Astrocyte (in vitro differentiated cells and primary cell): Measurements from ENCODE around the gene TIMP3. TPM values are rescaled to one million over a fixed set of nuclear protein-coding genes. Genes with fewer than 3 reads are reported as not detected.

Experiments used
- DNase-seq: peaks from one replicate; pipeline ENCODE4 v3.0.0-alpha.2; 2010; ENCODE audit warnings: low read depth
- FAIRE-seq: peaks from 2 replicates; lab custom pipeline; 2011; peaks lifted over from hg19 to GRCh38; lab: Jason Lieb, UNC
- H2AFZ ChIP-seq: 2 replicates; pipeline ENCODE4 v1.6.0; 2012; ENCODE audit warnings: low read depth, low read length, inconsistent platforms
- H3K27ac ChIP-seq: 2 replicates; pipeline ENCODE4 v1.5.1; 2011; ENCODE audit warnings: low read depth, low read length, inconsistent platforms
- H3K27me3 ChIP-seq: 2 replicates; pipeline ENCODE4 v1.6.0; 2011; ENCODE audit warnings: low read length, inconsistent platforms; ENCODE audit not compliant: insufficient read depth
- H3K36me3 ChIP-seq: 2 replicates; pipeline ENCODE4 v1.5.1; 2011; ENCODE audit warnings: low read length, inconsistent platforms; ENCODE audit not compliant: insufficient read depth
- H3K4me1 ChIP-seq: 2 replicates; pipeline ENCODE4 v1.5.1; 2011; ENCODE audit warnings: low read length, inconsistent platforms; ENCODE audit not compliant: insufficient read depth
- H3K4me2 ChIP-seq: 2 replicates; pipeline ENCODE4 v1.6.0; 2012; ENCODE audit warnings: low read length, inconsistent platforms
- H3K4me3 ChIP-seq: 2 replicates; pipeline ENCODE4 v1.5.1; 2011; ENCODE audit warnings: low read depth, mild to moderate bottlenecking, low read length, inconsistent platforms; ENCODE audit not compliant: insufficient read depth
- H3K79me2 ChIP-seq: 2 replicates; pipeline ENCODE4 v1.6.0; 2012; ENCODE audit warnings: mild to moderate bottlenecking, low read length, inconsistent platforms; ENCODE audit not compliant: insufficient read depth
- H3K9ac ChIP-seq: 2 replicates; pipeline ENCODE4 v1.6.0; 2012; ENCODE audit warnings: mild to moderate bottlenecking, low read length, inconsistent platforms
- H3K9me3 ChIP-seq: 2 replicates; pipeline ENCODE4 v1.5.1; 2012; ENCODE audit warnings: low read depth, mild to moderate bottlenecking, low read length, inconsistent platforms; ENCODE audit not compliant: insufficient read depth
- H4K20me1 ChIP-seq: 2 replicates; pipeline ENCODE4 v1.6.0; 2012; ENCODE audit warnings: low read length, inconsistent platforms; ENCODE audit not compliant: insufficient read depth
- H3K27ac Mint-ChIP-seq: one replicate; pipeline ENCODE4 v1.8.0; 2021; ENCODE audit warnings: mild to moderate bottlenecking, mixed read lengths; ENCODE audit not compliant: unreplicated experiment
- H3K27me3 Mint-ChIP-seq: one replicate; pipeline ENCODE4 v1.8.0; 2021; ENCODE audit warnings: low read depth, mixed read lengths; ENCODE audit not compliant: unreplicated experiment
- H3K36me3 Mint-ChIP-seq: one replicate; pipeline ENCODE4 v1.8.0; 2021; ENCODE audit warnings: low read depth, mixed read lengths; ENCODE audit not compliant: unreplicated experiment
- H3K4me1 Mint-ChIP-seq: one replicate; pipeline ENCODE4 v1.8.0; 2021; ENCODE audit warnings: low read depth, mixed read lengths; ENCODE audit not compliant: unreplicated experiment
- H3K4me3 Mint-ChIP-seq: one replicate; pipeline ENCODE4 v1.8.0; 2021; ENCODE audit warnings: mild to moderate bottlenecking, moderate library complexity, mixed read lengths; ENCODE audit not compliant: unreplicated experiment
- H3K9me3 Mint-ChIP-seq: one replicate; pipeline ENCODE4 v1.8.0; 2021; ENCODE audit warnings: mild to moderate bottlenecking, mixed read lengths; ENCODE audit not compliant: unreplicated experiment
- EZH2 ChIP-seq: IDR thresholded peaks from 2 replicates; pipeline ENCODE4 v1.6.1; 2012; ENCODE audit warnings: mild to moderate bottlenecking, low read length, inconsistent platforms; ENCODE audit not compliant: insufficient read depth
- total RNA-seq: library from RNA; stranded (reverse); gene quantifications from 2 replicates; pipeline ENCODE4 v1.2.1, GENCODE V29; 2021
- TF ChIP-seq, protein P1 (sequence below): IDR thresholded peaks from 2 replicates; pipeline ENCODE4 v1.5.1; 2011; ENCODE audit warnings: low read depth, mild to moderate bottlenecking, inconsistent platforms, low read length, moderate library complexity; ENCODE audit not compliant: insufficient read depth

Gene TIMP3
- total RNA-seq, 1 donor from 2014 or later, result 145 TPM

DNA sequence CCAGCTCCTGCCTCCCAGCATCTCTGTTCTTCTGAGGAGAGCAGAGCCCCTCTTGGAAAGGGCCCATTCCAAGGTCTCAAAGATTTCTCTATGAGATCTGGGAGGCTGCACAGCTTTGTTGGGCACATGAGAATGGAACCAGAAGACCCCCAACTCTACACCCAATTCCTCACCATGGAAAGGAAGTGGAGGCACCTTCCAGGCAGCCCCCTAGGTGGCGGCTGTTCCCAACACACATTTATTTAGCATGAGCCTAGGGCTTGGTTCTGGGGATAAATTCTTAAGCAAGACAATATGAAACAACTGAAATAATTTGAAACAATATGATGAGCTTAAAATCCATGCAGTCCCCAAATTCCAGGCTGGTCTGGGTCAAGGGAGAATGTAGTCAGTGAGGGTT lies 100.4 kb downstream of the TIMP3 start:
- Histone ChIP-seq H2AFZ (no peak overlapping the region), H3K27ac (no peak overlapping the region), H3K4me3 (no peak overlapping the region), H3K79me2 (no peaks in the 10 kb centered on the region), H3K4me2 (no peak overlapping the region), H4K20me1 (no peaks in the 10 kb centered on the region), H3K9me3 (no peaks in the 10 kb centered on the region), H3K4me1 (no peaks in the 10 kb centered on the region), H3K36me3 (no peaks in the 10 kb centered on the region), H3K9ac (no peak overlapping the region), H3K27me3 (no peaks in the 10 kb centered on the region)
- H3K4me1 Mint-ChIP-seq, result no peaks in the 10 kb centered on the region
- H3K4me3 Mint-ChIP-seq, result no peak overlapping the region
- FAIRE-seq (no peak), DNase-seq (no peak)
- H3K27ac Mint-ChIP-seq, result no peak overlapping the region
- TF ChIP-seq, protein P1, sequence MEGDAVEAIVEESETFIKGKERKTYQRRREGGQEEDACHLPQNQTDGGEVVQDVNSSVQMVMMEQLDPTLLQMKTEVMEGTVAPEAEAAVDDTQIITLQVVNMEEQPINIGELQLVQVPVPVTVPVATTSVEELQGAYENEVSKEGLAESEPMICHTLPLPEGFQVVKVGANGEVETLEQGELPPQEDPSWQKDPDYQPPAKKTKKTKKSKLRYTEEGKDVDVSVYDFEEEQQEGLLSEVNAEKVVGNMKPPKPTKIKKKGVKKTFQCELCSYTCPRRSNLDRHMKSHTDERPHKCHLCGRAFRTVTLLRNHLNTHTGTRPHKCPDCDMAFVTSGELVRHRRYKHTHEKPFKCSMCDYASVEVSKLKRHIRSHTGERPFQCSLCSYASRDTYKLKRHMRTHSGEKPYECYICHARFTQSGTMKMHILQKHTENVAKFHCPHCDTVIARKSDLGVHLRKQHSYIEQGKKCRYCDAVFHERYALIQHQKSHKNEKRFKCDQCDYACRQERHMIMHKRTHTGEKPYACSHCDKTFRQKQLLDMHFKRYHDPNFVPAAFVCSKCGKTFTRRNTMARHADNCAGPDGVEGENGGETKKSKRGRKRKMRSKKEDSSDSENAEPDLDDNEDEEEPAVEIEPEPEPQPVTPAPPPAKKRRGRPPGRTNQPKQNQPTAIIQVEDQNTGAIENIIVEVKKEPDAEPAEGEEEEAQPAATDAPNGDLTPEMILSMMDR, result no peak
- TF ChIP-seq EZH2, result no peak
- H3K27me3 Mint-ChIP-seq, result no peaks in the 10 kb centered on the region
- H3K36me3 Mint-ChIP-seq, result no peaks in the 10 kb centered on the region
- H3K9me3 Mint-ChIP-seq, result no peaks in the 10 kb centered on the region

DNA sequence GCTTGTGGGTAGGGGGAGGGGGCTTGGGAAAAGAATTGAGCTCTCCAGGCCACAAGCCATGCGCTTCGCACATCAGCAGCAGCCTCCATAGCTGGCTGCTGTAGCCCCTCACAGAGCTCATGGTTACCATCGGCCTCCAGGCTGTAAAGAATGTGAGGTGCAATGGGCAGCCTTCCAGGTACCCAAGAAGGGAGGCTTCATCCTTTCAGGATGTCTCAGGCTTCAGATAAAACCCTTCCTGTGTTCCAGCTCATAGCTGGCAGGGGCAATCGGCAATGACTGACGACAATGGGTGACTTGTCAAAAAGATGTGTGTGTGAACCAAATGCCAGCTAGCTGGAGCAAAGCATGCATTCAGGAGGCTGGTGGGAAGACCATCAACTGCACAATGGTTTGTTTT lies 102.0 kb downstream of the TIMP3 start:
- Mint-ChIP-seq H3K4me3 (no peak overlapping the region), H3K27ac (no peak overlapping the region), H3K36me3 (no peaks in the 10 kb centered on the region), H3K4me1 (no peaks in the 10 kb centered on the region), H3K9me3 (no peaks in the 10 kb centered on the region), H3K27me3 (no peaks in the 10 kb centered on the region)
- Histone ChIP-seq H3K27me3 (no peaks in the 10 kb centered on the region), H3K9me3 (no peaks in the 10 kb centered on the region), H3K4me1 (no peaks in the 10 kb centered on the region), H4K20me1 (no peaks in the 10 kb centered on the region), H3K36me3 (no peaks in the 10 kb centered on the region), H3K4me2 (no peak overlapping the region), H2AFZ (no peak overlapping the region), H3K27ac (no peak overlapping the region), H3K4me3 (no peak overlapping the region), H3K9ac (no peak overlapping the region), H3K79me2 (no peaks in the 10 kb centered on the region)
- no peak for TF ChIP-seq EZH2
- TF ChIP-seq, protein P1, result no peak
- DNase-seq (no peak), FAIRE-seq (no peak)

- no peaks in the 10 kb centered on the region for H3K9me3 Mint-ChIP-seq
- no peak overlapping the region for H3K27ac Mint-ChIP-seq
- DNase-seq, result peak; percentile 36
- H3K27me3 Mint-ChIP-seq, result no peaks in the 10 kb centered on the region
- H3K79me2 ChIP-seq, result no peaks in the 10 kb centered on the region
- H3K4me3 ChIP-seq, result no peak overlapping the region
- H3K27me3 ChIP-seq, result no peaks in the 10 kb centered on the region
- no peak overlapping the region for H3K9ac ChIP-seq
- TF ChIP-seq, protein P1, result no peak
- no peak for TF ChIP-seq EZH2
- H3K27ac ChIP-seq, result no peak overlapping the region
- no peak overlapping the region for H2AFZ ChIP-seq
- H3K4me1 Mint-ChIP-seq, result no peaks in the 10 kb centered on the region
- H3K36me3 ChIP-seq, result no peaks in the 10 kb centered on the region
- no peaks in the 10 kb centered on the region for H3K4me1 ChIP-seq
- no peaks in the 10 kb centered on the region for H3K36me3 Mint-ChIP-seq
- no peak overlapping the region for H3K4me2 ChIP-seq
- H3K9me3 ChIP-seq, result no peaks in the 10 kb centered on the region
- no peaks in the 10 kb centered on the region for H4K20me1 ChIP-seq
- peak; percentile 75 for FAIRE-seq
- H3K4me3 Mint-ChIP-seq, result no peak overlapping the region
Measured at GRCh38 chr22:32904044-32904443, 102.5 kb downstream of the TIMP3 start.
